NOMO-1 treated with dmso at 0.1 percent for 144 hours (cell line): Measurements from ENCODE around the gene NPR3.

ENCODE experiments used
- DNase-seq: peaks from one replicate; lab custom pipeline; 2025; ENCODE audit not compliant: unreplicated experiment; lab: John Stamatoyannopoulos, UW

The NPR3 gene

DNA sequence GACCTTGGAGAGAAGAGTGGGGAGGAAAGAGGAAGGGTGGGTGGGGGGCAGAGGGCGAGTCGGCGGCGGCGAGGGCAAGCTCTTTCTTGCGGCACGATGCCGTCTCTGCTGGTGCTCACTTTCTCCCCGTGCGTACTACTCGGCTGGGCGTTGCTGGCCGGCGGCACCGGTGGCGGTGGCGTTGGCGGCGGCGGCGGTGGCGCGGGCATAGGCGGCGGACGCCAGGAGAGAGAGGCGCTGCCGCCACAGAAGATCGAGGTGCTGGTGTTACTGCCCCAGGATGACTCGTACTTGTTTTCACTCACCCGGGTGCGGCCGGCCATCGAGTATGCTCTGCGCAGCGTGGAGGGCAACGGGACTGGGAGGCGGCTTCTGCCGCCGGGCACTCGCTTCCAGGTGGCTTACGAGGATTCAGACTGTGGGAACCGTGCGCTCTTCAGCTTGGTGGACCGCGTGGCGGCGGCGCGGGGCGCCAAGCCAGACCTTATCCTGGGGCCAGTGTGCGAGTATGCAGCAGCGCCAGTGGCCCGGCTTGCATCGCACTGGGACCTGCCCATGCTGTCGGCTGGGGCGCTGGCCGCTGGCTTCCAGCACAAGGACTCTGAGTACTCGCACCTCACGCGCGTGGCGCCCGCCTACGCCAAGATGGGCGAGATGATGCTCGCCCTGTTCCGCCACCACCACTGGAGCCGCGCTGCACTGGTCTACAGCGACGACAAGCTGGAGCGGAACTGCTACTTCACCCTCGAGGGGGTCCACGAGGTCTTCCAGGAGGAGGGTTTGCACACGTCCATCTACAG lies 760 bp downstream of the NPR3 start:
- no peak for DNase-seq

GRCh38 chr5:32712481-32713360 lies 1.6 kb downstream of the NPR3 start:
- DNase-seq, result no peak

GRCh38 chr5:32713361-32713769 lies 2.2 kb downstream of the NPR3 start:
- no peak for DNase-seq

DNA sequence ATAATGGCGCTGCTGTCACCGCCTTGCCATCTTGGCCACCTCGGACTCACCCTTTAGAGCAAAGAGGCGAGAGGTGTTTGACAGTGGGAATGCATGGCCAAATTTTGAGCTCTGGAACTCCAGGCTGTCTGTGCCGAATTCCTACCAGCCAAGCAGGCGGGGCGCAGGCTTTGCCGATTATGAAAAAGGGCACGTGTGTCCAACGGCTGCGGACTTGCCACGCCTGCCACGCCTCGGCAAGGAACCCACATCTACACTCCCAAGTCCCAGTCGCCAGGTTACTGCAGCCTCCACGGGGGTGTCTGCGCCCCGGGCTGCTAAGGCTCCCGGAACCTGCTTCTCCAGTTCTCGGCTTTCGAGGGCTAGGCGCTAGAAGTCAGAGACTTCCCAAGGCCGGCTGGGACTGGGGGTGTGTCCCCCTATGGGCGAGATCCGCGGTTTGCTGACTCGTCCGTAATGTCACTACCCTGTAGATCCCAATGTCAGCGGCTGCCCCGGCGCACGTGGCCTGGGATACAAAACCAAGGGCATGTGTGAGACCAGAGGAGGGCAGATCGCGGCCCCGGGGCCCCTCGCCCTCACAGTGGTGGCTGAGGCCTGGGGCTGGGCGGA lies 2.8 kb downstream of the NPR3 start:
- DNase-seq, result no peak

DNA sequence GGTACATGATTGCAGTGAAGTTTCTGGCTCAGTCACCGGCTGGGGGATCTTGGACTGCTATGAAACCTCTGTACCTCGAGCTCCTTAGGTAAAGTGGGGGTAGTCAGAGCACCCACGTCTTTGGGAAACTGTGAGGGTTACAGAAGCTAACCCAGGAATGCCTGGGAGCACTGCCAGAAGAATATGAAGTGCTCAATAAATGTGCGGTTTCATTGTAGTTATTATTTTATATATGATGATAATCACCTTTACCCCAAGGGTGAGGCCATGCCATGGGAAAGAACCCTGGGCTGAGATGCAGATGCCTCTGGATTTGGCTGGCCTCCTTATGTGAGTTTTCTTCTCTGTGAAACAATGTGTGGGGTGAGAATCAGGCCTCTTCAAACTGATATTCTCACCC lies 3.7 kb downstream of the NPR3 start:
- no peak for DNase-seq

GRCh38 chr5:32720300-32720699 lies 9.2 kb downstream of the NPR3 start:
- no peak for DNase-seq

GRCh38 chr5:32721626-32722025 lies 10.5 kb downstream of the NPR3 start:
- DNase-seq, result no peak

- no peak for DNase-seq
These were observed 11.8 kb downstream of the NPR3 start for GRCh38 chr5:32722957-32723356.

DNA sequence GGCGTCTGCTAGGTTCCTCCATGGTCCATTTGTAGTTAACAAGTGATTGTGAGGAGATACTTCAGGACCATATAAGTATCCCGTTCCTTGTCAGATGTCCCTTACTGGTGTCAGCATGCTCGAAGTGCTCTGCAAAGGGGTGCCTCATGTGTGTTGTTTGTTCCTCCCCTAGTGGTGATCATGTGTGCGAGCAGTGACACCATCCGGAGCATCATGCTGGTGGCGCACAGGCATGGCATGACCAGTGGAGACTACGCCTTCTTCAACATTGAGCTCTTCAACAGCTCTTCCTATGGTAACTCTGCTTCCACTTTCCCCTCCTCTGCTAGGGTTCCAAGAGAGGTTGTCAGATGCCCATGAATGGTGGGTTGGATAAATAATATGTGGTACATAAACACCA lies 13.4 kb downstream of the NPR3 start:
- DNase-seq, result no peak

GRCh38 chr5:32726086-32726557 lies 15.0 kb downstream of the NPR3 start:
- no peak for DNase-seq

- DNase-seq, result no peak
These were observed 18.5 kb downstream of the NPR3 start for GRCh38 chr5:32729651-32730050.

DNA sequence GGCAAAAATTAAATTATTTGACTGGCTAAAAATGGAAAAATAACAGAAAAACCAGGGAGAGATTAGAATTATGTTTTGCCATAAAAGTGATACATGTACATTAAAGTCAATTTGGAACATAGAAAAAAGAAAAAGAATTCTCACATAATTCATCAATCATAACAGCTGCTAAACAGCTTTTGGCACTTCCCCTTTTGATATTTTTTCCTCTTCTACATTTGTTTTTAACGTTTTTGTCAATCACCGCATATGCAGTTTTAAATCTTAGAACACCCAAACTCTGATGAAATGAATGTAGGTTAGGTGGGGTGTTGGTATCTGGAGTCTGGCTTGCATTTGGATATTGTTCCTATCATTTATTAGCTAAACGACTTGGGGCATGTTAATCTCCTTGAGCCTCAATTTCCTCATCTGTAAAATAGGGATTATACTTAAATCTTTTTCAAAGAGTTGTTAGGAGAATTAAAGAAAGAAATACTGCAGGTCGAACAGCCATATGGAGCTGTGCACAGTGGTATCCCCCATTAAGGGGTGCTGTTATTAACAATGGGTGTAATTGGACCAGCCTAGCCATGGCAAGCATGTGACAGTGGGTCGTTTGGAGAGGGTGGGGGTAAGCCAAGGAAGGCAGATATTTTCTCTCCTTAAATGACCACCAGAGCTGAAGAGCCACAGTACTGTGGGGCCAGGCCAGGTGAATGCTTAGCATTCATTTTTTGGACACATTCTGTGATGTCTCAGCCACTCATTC lies 22.6 kb downstream of the NPR3 start:
- DNase-seq, result no peak

- no peak for DNase-seq
These were observed 23.8 kb downstream of the NPR3 start for GRCh38 chr5:32734827-32735378.

DNA sequence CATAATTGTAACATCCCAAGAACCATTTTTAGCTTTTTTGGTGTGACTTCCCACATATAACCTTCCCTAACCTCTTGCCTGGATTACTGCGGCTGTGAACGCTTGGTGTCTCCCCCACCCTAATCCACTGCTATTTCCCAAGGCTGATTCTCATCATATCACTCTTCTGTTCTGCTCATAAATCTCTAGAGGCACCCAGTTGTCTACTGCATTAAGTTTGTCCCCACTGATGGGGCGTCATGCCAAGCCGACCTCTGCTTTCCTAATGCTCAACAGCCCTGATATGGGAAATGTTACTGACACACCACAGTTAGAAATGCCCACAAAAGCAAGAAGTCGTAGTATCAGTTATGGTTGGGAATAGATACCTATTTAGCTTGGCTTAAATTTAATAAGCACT lies 24.4 kb downstream of the NPR3 start:
- no peak for DNase-seq

- DNase-seq, result no peak
These were observed 25.7 kb downstream of the NPR3 start for GRCh38 chr5:32736842-32737241.

GRCh38 chr5:32740651-32741050 lies 29.5 kb downstream of the NPR3 start:
- DNase-seq, result no peak

- DNase-seq, result no peak
These were observed 34.2 kb downstream of the NPR3 start for GRCh38 chr5:32745317-32745716.

GRCh38 chr5:32752411-32752810 lies 41.3 kb downstream of the NPR3 start:
- no peak for DNase-seq

DNA sequence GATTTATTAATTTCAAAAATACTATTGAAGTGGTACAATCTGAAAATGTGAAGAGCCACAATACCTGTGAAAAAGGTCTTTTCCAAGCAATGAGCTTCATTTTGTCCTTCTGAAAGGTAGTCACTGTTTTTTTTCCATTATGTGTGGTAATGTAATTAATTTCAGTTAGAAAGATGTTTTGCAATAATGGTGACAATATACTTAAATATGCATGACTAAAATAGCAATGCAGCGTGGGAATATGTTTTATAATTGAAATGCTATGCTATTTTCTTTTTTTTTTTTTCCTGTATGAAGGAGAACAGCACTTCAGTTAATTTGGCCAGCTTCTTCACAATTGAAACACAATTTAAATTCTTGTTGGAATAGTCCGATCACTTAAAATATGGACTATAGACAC lies 41.9 kb downstream of the NPR3 start:
- no peak for DNase-seq

GRCh38 chr5:32753765-32754164 lies 42.6 kb downstream of the NPR3 start:
- DNase-seq, result no peak

DNA sequence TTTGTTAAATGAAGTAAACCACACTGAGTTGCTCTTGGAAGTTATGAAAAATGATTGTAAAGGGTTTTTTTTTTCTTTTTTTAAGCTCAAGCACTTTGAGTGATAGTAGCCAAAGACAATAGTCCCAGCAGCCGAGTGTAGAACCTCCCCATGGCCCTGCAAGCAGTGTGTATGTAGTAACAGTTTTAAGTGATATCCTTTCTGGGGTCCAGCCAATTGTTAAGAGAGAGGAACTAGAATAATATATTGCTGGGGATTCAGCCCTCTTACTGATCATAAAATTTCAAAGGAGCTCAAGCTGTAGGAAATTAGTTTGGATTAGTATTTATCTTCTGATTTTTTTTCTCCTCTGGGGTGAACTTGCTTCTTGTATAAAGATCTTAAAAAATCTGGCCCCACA lies 43.2 kb downstream of the NPR3 start:
- no peak for DNase-seq
